PC-3 (cell line): Measurements from ENCODE around the gene ZDBF2. TPM values are rescaled to one million over a fixed set of nuclear protein-coding genes. Genes with fewer than 3 reads are reported as not detected.

Experiments used
- ATAC-seq: fragments of 200-7000 bp; cut with Tn5 transposase; 2 replicates; pipeline ENCODE4 v1.9.1; 2020; ENCODE audit warnings: mild to moderate bottlenecking, moderate library complexity
- BruUV-seq: library from RNA; stranded (reverse); fragments of 400-500 nt; replicated peaks from 2 replicates; lab custom pipeline; 2021; lab: Mats Ljungman, UMichigan
- CTCF ChIA-PET: fragments of 300-600 bp; sonication (Branson Sonifier 250); formaldehyde crosslinking; loops from one replicate; lab custom pipeline; 2022; ENCODE audit warnings: antibody characterized with exemption; lab: Charles Lee
- POLR2A ChIA-PET: fragments of 300-600 bp; sonication (Branson Sonifier 250); formaldehyde crosslinking; loops from one replicate; lab custom pipeline; 2022; ENCODE audit warnings: antibody characterized with exemption; ENCODE audit not compliant: unreplicated experiment; lab: Charles Lee
- DNase-seq: peaks from one replicate; pipeline ENCODE4 v3.0.0-alpha.2; 2015
- H2AFZ ChIP-seq: fragments of 300-600 bp; sonication (generic); 2 replicates; pipeline ENCODE4 v1.6.0; 2016; ENCODE audit warnings: antibody characterized with exemption, low read length
- H3F3A ChIP-seq: fragments of 300-600 bp; sonication (generic); one replicate; pipeline ENCODE4 v1.6.0; 2017; ENCODE audit warnings: antibody characterized with exemption, low read length, control low read depth, mild to moderate bottlenecking; ENCODE audit not compliant: unreplicated experiment
- H3K27ac ChIP-seq: fragments of 300-600 bp; sonication (generic); 2 replicates; pipeline ENCODE4 v1.5.1; 2016; ENCODE audit warnings: mild to moderate bottlenecking, low read length
- H3K27me3 ChIP-seq: fragments of 300-600 bp; sonication (generic); 2 replicates; pipeline ENCODE4 v1.6.1; 2016; ENCODE audit warnings: low read length, mixed read lengths
- H3K36me3 ChIP-seq: fragments of 300-600 bp; sonication (generic); 2 replicates; pipeline ENCODE4 v1.6.1; 2016; ENCODE audit warnings: low read depth, mixed run types, low read length, mixed read lengths
- H3K4me1 ChIP-seq: fragments of 300-600 bp; sonication (generic); 2 replicates; pipeline ENCODE4 v1.5.1; 2016; ENCODE audit warnings: low read length; ENCODE audit not compliant: insufficient read depth
- H3K4me2 ChIP-seq: fragments of 300-600 bp; sonication (generic); 2 replicates; pipeline ENCODE4 v1.6.0; 2016; ENCODE audit warnings: low read length
- H3K4me3 ChIP-seq: fragments of 300-600 bp; sonication (generic); 2 replicates; pipeline ENCODE4 v1.5.1; 2016; ENCODE audit warnings: mild to moderate bottlenecking, low read length, mixed read lengths
- H3K79me2 ChIP-seq: fragments of 300-600 bp; sonication (generic); 2 replicates; pipeline ENCODE4 v1.6.1; 2017; ENCODE audit warnings: low read length, mixed read lengths
- H3K9ac ChIP-seq: fragments of 300-600 bp; sonication (generic); 2 replicates; pipeline ENCODE4 v1.6.0; 2016; ENCODE audit warnings: mild to moderate bottlenecking, low read length
- H3K9me2 ChIP-seq: fragments of 300-600 bp; sonication (generic); replicated peaks from 2 replicates; pipeline ENCODE4 v1.6.1; 2016; ENCODE audit warnings: mixed run types, low read length, mixed read lengths
- H3K9me3 ChIP-seq: fragments of 300-600 bp; sonication (generic); 2 replicates; pipeline ENCODE4 v1.6.1; 2016; ENCODE audit warnings: low read length, mixed read lengths
- H4K20me1 ChIP-seq: fragments of 300-600 bp; sonication (generic); 2 replicates; pipeline ENCODE4 v1.6.1; 2016; ENCODE audit warnings: low read length, mixed read lengths
- CTCF ChIP-seq: fragments of 300-600 bp; sonication (generic); conservative IDR thresholded peaks from 2 replicates; pipeline ENCODE4 v1.5.1; 2017; ENCODE audit warnings: antibody characterized with exemption, low read depth, mild to moderate bottlenecking, low read length
- EZH2 ChIP-seq: fragments of 300-600 bp; sonication (generic); IDR thresholded peaks from one replicate; pipeline ENCODE4 v1.6.1; 2017; ENCODE audit warnings: antibody characterized with exemption, mild to moderate bottlenecking, low read length; ENCODE audit not compliant: unreplicated experiment
- EZH2phosphoT487 ChIP-seq: fragments of 300-600 bp; sonication (generic); IDR thresholded peaks from 2 replicates; pipeline ENCODE4 v1.6.1; 2018; ENCODE audit warnings: mild to moderate bottlenecking, antibody characterized with exemption, low read length, borderline replicate concordance
- intact Hi-C: fragments of 100-400 bp; cut with micrococcal nuclease; formaldehyde crosslinking; loops from 2 replicates; pipeline ENCODE4 v1.9.0; 2023
- total RNA-seq: library from RNA; depleted of rRNA; stranded (reverse); fragments of >200 nt; gene quantifications from 2 replicates; pipeline ENCODE4 v1.2.3, GENCODE V29; 2014

ZDBF2 gene
- total RNA-seq, 1 experiment from 2014 or later, result 4.2 TPM

- Histone ChIP-seq H4K20me1 (no peaks in the 10 kb centered on the region), H3K4me3 (no peak overlapping the region), H2AFZ (no peak overlapping the region), H3K4me2 (no peak overlapping the region), H3K9ac (no peak overlapping the region), H3K27me3 (no peaks in the 10 kb centered on the region), H3K36me3 (no peaks in the 10 kb centered on the region), H3F3A (no peaks in the 10 kb centered on the region), H3K4me1 (peaks cover 11% of the 10 kb centered on the region), H3K9me3 (no peaks in the 10 kb centered on the region), H3K79me2 (no peaks in the 10 kb centered on the region), H3K27ac (no peak overlapping the region), H3K9me2 (no peaks in the 10 kb centered on the region)
- intact Hi-C loops, result no loop called here
- TF ChIP-seq EZH2phosphoT487, result no peak
- TF ChIP-seq EZH2, result no peak
- TF ChIP-seq CTCF, result no peak
- BruUV-seq, result no TSS peak
- CTCF ChIA-PET, result no interaction called here
- POLR2A ChIA-PET, result no interaction called here
- ATAC-seq (no peak), DNase-seq (no peak)
Measured at GRCh38 chr2:206345606-206346005, 71.1 kb downstream of the ZDBF2 start.

- Histone ChIP-seq H3K27ac (no peak overlapping the region), H3K9me3 (no peaks in the 10 kb centered on the region), H3K9me2 (no peaks in the 10 kb centered on the region), H3K9ac (no peak overlapping the region), H3K27me3 (no peaks in the 10 kb centered on the region), H3K79me2 (no peaks in the 10 kb centered on the region), H3K36me3 (no peaks in the 10 kb centered on the region), H3K4me1 (no peaks in the 10 kb centered on the region), H3F3A (no peaks in the 10 kb centered on the region), H4K20me1 (no peaks in the 10 kb centered on the region), H3K4me3 (no peak overlapping the region), H2AFZ (no peak overlapping the region), H3K4me2 (no peak overlapping the region)
- ChIA-PET CTCF (no interaction called here), POLR2A (no interaction called here)
- no TSS peak for BruUV-seq
- TF ChIP-seq CTCF, result no peak
- TF ChIP-seq EZH2, result no peak
- no peak for TF ChIP-seq EZH2phosphoT487
- intact Hi-C loops, result no loop called here
- DNase-seq (no peak), ATAC-seq (no peak)
Measured at GRCh38 chr2:206349375-206349774, 74.9 kb downstream of the ZDBF2 start.

- Histone ChIP-seq H3K4me2 (no peak overlapping the region), H3K27me3 (no peaks in the 10 kb centered on the region), H4K20me1 (no peaks in the 10 kb centered on the region), H3K9me2 (no peaks in the 10 kb centered on the region), H3K27ac (no peak overlapping the region), H3F3A (no peaks in the 10 kb centered on the region), H3K79me2 (no peaks in the 10 kb centered on the region), H3K4me1 (no peaks in the 10 kb centered on the region), H3K9me3 (no peaks in the 10 kb centered on the region), H3K9ac (no peak overlapping the region), H3K4me3 (no peak overlapping the region), H2AFZ (no peak overlapping the region), H3K36me3 (no peaks in the 10 kb centered on the region)
- ChIA-PET POLR2A (no interaction called here), CTCF (no interaction called here)
- ATAC-seq, result no peak
- no TSS peak for BruUV-seq
- intact Hi-C loops, result no loop called here
- TF ChIP-seq EZH2 (no peak), CTCF (no peak), EZH2phosphoT487 (no peak)
- no peak for DNase-seq
Measured at GRCh38 chr2:206352571-206352970, 78.1 kb downstream of the ZDBF2 start.
